ENCODE data around the gene RNU1-4. TPM values are rescaled to one million over a fixed set of nuclear protein-coding genes. Genes with fewer than 3 reads are reported as not detected.
"Not testable (repeated sequence)": the region's sequence is repeated elsewhere in the genome, so short reads cannot be mapped to it uniquely, and the experiment has no call there.

RNU1-4 gene
- total RNA-seq = 1,319 and 2,019 TPM in 2 replicates
- under 0.01 and 206 TPM in 2 replicates for polyA plus RNA-seq
- polyA plus RNA-seq (2011; cell fraction: cytosol; rRNA removed) = under 0.01 TPM in 1 of 2 replicates, not detected in the other
- under 0.01 TPM in 2 replicates for polyA plus RNA-seq (2011; cell fraction: nucleus; rRNA removed)
- 123 TPM in 1 of 2 replicates, not detected in the other for polyA plus RNA-seq (2012)
- polyA minus RNA-seq = 9,566 and 13,963 TPM in 2 replicates
- 46,668 TPM for polyA minus RNA-seq (2011; cell fraction: cytosol; rRNA and poly(A)+ RNA removed)
- polyA minus RNA-seq (2011; cell fraction: nucleus; rRNA and poly(A)+ RNA removed) = 60,677 and 87,675 TPM in 2 replicates
- percentile 87 among the genes with signal in this experiment for Bru-seq, nascent RNA
- not detected for BruChase-seq, experiment 1, labeled RNA remaining after a 6-hour chase
- percentile 33 among the genes with signal in this experiment for BruChase-seq, experiment 2, labeled RNA remaining after a 2-hour chase
- long read RNA-seq = 0 reads

GRCh38 chr1:16740047-16740964 is at the start of gene RNU1-4:
TSS of gene RNU1-4 (plus strand) at chr1:16740516.
- POLR2A ChIA-PET; H3K27ac ChIP-seq (ENCODE audit: insufficient read depth, low read depth, low read length); H3K36me3 ChIP-seq (ENCODE audit: control insufficient read depth in 2 of 2, extremely low read depth in 1 of 2, insufficient read depth in 2 of 2, low read length in 2 of 2); H3K27me3 ChIP-seq (ENCODE audit: control insufficient read depth in 2 of 2, insufficient read depth in 2 of 2, low read length in 2 of 2); CTCF ChIA-PET; H3K4me3 ChIP-seq (replicated peaks in 1 of 3; ENCODE audit: insufficient read depth in 1 of 3, low read depth in 1 of 3, low read length in 3 of 3); H3K79me2 ChIP-seq (ENCODE audit: control insufficient read depth, insufficient read depth, low read length); H3K9me3 ChIP-seq (replicated peaks; ENCODE audit: control insufficient read depth, insufficient read depth, low read length); intact Hi-C loops (cut with micrococcal nuclease); H3K4me2 ChIP-seq (ENCODE audit: insufficient read depth, low read length); DNase-seq (ENCODE audit: low read depth, low spot score); H3K4me1 ChIP-seq (ENCODE audit: control insufficient read depth, extremely low read depth, insufficient read depth, low read length); H3K9me1 ChIP-seq (replicated peaks; ENCODE audit: control insufficient read depth, extremely low read depth, insufficient read depth, low read length); FAIRE-seq; H2AFZ ChIP-seq (ENCODE audit: low read depth, low read length); H4K20me1 ChIP-seq (replicated peaks; ENCODE audit: control insufficient read depth, extremely low read depth, insufficient read depth, low read length); dilution Hi-C loops (cut with MboI; ENCODE audit: extremely low pct_ligation_motif_present, low sequenced_read_pairs); H3K9ac ChIP-seq (replicated peaks; ENCODE audit: extremely low read depth, insufficient read depth, low read length): not testable (repeated sequence)
- BruUV-seq (replicated peaks) = TSS peak; percentile 99

- H3K4me1 ChIP-seq (ENCODE audit: control insufficient read depth, extremely low read depth, insufficient read depth, low read length); H3K9me3 ChIP-seq (replicated peaks; ENCODE audit: control insufficient read depth, insufficient read depth, low read length); H3K79me2 ChIP-seq (ENCODE audit: control insufficient read depth, insufficient read depth, low read length); POLR2A ChIA-PET; H3K36me3 ChIP-seq (ENCODE audit: control insufficient read depth in 2 of 2, extremely low read depth in 1 of 2, insufficient read depth in 2 of 2, low read length in 2 of 2); intact Hi-C loops (cut with micrococcal nuclease); DNase-seq (ENCODE audit: low read depth, low spot score); H2AFZ ChIP-seq (ENCODE audit: low read depth, low read length); H3K9me1 ChIP-seq (replicated peaks; ENCODE audit: control insufficient read depth, extremely low read depth, insufficient read depth, low read length); H3K4me2 ChIP-seq (ENCODE audit: insufficient read depth, low read length); dilution Hi-C loops (cut with MboI; ENCODE audit: extremely low pct_ligation_motif_present, low sequenced_read_pairs); H3K4me3 ChIP-seq (replicated peaks in 1 of 3; ENCODE audit: insufficient read depth in 1 of 3, low read depth in 1 of 3, low read length in 3 of 3); FAIRE-seq; H3K27me3 ChIP-seq (ENCODE audit: control insufficient read depth in 2 of 2, insufficient read depth in 2 of 2, low read length in 2 of 2); BruUV-seq (replicated peaks); H3K9ac ChIP-seq (replicated peaks; ENCODE audit: extremely low read depth, insufficient read depth, low read length); H4K20me1 ChIP-seq (replicated peaks; ENCODE audit: control insufficient read depth, extremely low read depth, insufficient read depth, low read length); H3K27ac ChIP-seq (ENCODE audit: insufficient read depth, low read depth, low read length): not testable (repeated sequence)
- CTCF ChIA-PET = interaction anchor here (1.0 kb wide), 1 partner anchor 18 kb away, joined by 3 read pairs; no protein-coding TSS in a partner anchor
Observed at GRCh38 chr1:16690971-16691682, 49.2 kb upstream of the RNU1-4 start.
